ENCODE measurements around the gene KDM3A.
A peak's percentile ranks its signal among the peaks of the same experiment; 100 is the strongest.

KDM3A gene

DNA sequence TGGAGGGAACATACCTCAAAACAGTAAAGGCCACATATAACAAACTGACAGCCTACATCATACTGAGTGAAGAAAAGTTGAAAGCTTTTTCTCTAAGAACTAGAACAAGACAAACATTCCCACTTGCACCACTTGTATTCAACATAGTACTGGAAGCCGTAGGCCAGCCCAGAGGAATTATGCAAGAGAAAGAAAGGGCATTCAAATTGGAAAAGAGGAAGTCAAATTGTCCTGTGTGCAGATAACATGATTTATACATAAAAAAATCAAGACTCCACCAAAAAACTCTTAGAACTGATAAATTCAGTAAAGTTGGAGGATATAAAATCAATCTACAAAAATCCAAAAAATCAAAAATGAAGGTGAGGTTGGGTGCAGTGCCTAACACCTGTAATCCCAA, 8.0 kb upstream of the KDM3A start:
- DNase-seq, result no peak

DNA sequence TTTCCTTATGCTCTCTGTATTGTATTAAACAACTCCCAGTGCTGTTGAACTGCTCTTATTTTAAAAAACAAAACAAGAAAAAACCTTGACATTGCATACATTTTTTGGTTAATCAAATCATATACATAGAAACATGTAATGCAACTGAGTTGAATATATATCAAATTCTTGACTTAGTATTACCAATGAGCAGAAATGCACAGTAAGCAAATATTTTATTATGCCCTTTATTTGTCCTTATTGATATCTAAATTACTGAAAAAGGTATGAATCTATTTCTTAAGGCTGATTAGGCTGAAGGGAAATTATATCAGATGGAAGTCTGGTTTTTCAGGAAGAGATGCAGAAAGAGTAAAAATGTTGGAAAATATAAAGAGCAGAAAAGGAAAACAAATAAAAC, 6.9 kb upstream of the KDM3A start:
- DNase-seq, result no peak

DNA sequence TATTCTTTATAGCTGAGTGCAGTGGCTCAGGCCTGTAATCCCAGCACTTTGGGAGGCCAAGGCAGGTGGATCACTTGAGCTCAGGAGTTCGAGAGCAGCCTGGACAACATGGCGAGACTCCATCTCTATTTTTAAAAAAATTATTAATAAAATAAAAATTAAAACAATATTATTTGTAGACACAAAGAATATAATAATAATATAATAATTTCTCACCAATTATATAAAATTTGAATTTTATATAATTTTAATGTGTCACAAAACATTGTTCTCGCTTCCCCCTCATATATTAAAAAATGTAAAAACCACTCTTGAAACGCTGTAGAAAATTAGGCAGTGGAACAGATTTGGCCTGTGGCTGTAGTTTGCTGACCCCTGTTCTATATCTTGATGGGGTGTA, 5.6 kb upstream of the KDM3A start:
- no peak for DNase-seq

- no peak for DNase-seq
Measured at GRCh38 chr2:86436328-86436727, 4.8 kb upstream of the KDM3A start.

DNA sequence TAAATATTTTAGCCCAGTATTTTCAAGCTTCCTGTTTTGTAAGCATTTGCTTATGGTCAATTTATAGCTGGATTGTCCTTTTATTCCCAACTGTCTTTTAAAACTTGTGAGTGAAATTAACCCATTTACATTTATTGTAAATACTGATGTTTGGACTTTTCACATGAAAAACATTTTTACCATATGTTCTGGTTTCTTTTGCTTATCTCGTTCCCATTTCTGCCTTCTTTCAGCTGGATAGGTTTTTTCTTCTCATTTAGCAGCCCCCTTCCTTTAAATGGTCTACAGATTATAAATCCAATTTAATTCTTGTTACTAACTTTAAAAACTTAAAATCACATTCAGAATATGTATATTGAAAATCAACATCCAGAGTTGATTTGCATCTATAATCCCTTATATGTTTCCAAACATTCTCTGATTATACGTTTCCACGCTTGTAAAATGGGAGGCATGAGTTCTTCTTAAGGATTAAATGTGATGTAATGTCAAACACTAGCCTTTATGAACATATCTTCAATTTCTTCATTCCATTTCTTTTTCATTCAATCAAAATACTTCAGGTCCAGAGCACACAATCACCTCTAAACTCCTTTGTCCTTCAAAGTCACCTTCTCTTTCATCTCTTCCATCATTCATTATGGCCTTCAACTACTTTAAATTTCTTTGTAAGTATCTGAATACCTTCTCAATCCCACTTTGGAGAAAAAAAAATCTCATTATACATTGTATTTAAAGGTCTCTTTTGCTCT, 1.1 kb upstream of the KDM3A start:
- no peak for DNase-seq

- no peak for DNase-seq
Measured at GRCh38 chr2:86441392-86441881, 266 bp downstream of the KDM3A start.

GRCh38 chr2:86441882-86442641, 891 bp downstream of the KDM3A start:
- no peak for DNase-seq

GRCh38 chr2:86442642-86443005, 1.5 kb downstream of the KDM3A start:
- DNase-seq, result peak; percentile 28

DNA sequence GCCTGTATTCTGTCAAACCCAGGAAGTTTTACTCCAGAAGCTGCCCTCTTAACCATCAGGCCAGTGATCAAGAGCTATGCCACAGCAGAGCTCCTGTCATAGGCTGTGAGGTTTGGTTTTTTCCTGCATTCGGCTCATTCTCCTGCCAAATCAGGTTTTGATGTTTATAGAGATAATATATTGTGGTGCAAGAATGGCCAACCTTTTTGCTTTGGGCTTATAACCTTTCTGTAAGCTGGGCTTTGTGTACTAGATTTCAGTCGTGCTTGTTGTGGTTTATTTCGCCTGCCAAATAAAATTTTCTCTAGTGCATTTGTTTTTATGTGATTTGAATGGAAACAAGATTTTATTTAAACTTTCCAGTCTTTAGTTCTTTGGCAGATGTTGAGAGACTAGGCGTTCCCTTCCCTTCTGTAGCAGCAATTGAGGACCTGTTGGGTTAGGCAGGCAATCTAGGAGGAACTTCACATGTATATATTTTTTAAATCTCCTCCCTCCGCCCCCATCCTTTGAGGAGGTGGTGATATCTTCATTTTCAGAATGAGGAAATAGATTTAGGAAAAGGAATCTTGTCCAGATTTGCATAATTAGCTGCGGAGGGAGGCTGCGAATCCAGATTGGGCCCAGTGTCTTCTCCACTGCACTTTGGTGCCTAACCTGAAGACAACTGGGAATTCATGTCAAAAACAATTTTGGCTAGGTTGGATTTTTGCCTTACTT, 2.6 kb downstream of the KDM3A start:
- no peak for DNase-seq

DNA sequence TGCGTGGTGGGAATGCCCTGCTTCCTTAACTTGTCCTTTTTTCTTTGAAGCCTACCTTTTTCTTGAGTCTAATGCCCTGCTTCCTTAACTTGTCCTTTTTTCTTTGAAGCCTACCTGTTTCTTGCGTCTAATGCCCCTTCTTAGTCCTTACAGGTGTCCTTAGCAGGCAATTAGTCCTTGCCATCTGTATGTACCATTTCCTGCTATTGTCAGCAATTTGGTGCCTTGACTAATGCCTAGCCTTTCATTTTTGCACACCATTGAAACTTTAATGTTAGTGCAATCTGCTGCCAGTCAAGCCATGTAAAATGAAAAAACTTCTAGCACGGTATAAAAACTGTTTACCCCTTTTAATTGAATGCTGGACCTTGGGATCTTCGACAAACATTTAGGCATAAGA, 4.3 kb downstream of the KDM3A start:
- DNase-seq, result no peak

DNA sequence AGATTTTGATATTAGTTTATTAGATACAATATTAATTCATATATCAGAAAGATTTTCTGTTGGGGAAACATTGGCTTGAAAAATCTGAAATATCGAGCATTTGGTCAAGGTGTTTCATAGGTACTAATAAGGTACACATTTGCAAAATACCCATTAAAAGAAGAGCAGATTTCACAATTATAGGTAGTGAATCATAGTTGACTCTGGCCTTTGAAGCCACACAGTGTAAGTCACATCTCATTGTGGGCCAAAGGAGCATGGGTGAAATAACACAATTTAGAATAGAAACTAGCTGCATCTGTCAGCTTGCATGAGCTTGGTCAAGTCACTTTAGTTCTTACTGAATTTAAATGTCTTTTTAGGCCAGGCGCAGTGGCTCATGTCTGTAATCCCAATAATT, 4.9 kb downstream of the KDM3A start:
- DNase-seq, result no peak

DNA sequence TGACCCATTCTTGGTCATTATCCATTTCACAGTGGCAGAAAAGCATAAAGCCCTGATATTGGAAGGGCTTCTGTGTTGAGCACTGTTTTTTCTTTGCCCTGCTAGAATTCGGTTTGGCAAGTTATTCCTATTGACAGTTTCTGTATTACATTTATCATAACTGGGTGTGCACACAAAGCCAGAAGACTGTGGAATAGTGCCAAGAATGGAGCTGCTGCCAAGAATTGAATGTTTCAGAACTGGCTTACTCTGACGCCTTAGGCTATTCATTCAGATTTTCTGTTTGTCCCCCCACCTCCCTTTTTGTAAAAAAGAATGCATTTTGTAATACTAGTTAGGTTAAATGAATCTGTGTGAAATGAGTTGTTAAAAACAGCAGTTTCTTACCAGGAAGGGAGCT, 12.7 kb downstream of the KDM3A start:
- no peak for DNase-seq

DNA sequence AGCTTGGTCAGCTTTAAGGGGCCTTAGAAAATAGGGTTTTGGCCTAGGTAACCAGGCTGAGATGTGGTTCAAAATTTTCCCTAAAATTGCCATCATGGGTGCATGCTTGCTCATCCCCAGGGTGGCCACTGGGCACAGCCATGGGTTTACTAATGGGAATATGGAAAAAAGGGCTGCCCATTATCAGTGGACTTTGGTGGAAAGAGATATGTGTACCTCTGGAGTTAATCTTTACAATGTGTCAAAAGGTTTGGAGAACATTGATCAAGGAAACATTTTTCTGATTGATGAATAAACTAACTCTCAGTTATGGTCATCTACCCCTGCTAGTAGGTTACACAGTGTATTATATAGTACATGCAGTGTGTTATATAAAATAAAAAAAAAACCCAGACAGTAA, 13.1 kb downstream of the KDM3A start:
- no peak for DNase-seq

DNA sequence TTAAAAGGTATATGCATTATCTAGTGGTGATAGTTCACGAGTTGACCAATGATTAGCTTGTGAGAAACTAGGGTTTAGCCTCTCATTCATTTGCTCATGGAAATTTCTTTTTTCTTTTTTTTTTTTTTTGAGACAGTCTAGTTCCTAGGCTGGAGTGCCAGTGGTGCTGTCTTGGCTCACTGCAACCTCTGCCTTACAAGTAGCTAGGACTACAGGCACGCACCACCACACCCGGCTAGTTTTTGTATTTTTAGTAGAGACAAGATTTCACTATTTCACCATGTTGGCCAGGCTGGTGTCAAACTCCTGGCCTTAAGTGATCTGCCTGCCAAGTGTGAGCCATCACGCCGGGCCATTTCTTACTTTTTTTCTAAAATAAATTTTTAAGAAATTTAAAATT, 14.0 kb downstream of the KDM3A start:
- no peak for DNase-seq

GRCh38 chr2:86461042-86461743, 20.0 kb downstream of the KDM3A start:
- no peak for DNase-seq

- no peak for DNase-seq
Measured at GRCh38 chr2:86464652-86465051, 23.5 kb downstream of the KDM3A start.

- DNase-seq, result no peak
Measured at GRCh38 chr2:86466306-86466705, 25.1 kb downstream of the KDM3A start.

- DNase-seq, result no peak
Measured at GRCh38 chr2:86468162-86469033, 27.2 kb downstream of the KDM3A start.

DNA sequence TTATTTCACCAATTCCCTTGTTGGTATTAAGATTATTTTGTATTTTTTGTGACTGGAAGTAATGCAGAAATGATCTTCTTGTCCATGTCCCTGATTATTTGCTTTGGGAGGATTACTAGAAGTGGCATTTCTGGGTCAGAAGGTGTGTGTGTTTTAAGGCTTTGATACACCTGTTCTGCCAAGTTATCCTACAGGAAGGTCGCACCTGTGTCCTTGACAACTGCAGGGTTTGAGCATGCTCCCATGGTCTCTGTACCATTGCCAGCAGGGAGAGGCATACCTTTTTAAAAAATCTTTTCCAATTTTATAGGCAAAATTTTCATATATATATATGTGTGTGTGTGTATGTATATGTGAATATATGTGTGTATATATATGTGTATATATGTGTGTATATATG, 29.7 kb downstream of the KDM3A start:
- no peak for DNase-seq

GRCh38 chr2:86471637-86472036, 30.5 kb downstream of the KDM3A start:
- DNase-seq, result no peak

- no peak for DNase-seq
Measured at GRCh38 chr2:86476092-86476491, 34.9 kb downstream of the KDM3A start.

GRCh38 chr2:86476918-86477317, 35.7 kb downstream of the KDM3A start:
- no peak for DNase-seq

Measured in NCI-H187 treated with DMSO at 0.1 percent for 48 hours (cell line).